Astrocyte of the cerebellum (primary cell): Measurements from ENCODE around the gene ANO7.
A peak's percentile ranks its signal among the peaks of the same experiment; 100 is the strongest.

ENCODE experiments used
- DNase-seq: peaks from one replicate; pipeline ENCODE4 v3.0.0-alpha.2; 2011; ENCODE audit warnings: low read depth
- H3K4me3 ChIP-seq: 2 replicates; pipeline ENCODE4 v1.5.1; 2011; ENCODE audit warnings: mild to moderate bottlenecking, low read depth, low read length, moderate library complexity
- in situ Hi-C: cut with HindIII; loops from 2 replicates; pipeline ENCODE4 v1.10.0; 2017; ENCODE audit warnings: low sequenced_read_pairs
- TF ChIP-seq, protein P1 (sequence below): IDR thresholded peaks from 2 replicates; pipeline ENCODE4 v1.5.1; 2012; ENCODE audit warnings: low read length, low read depth, moderate library complexity, mild to moderate bottlenecking; ENCODE audit errors: missing control alignments

The ANO7 gene

DNA sequence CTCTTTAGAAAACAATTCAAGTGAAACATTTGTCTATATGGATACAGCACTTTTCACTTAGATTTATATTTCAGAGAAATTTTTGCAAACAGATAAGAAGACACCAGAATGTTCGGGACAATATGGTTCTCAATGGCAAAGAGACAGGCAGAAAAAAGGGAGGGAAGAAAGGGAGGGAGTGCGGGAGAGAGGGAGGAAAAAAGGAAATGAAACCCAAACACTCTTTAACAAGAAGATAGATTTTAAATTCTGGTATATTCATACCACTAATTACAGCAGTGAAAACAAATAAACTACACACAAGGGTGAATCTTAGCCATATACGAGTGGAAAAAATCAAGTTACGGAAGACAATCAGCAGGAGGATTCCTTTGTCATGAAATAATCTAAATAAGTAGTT lies 42.2 kb upstream of the ANO7 start:
- in situ Hi-C loops = no loop called here

DNA sequence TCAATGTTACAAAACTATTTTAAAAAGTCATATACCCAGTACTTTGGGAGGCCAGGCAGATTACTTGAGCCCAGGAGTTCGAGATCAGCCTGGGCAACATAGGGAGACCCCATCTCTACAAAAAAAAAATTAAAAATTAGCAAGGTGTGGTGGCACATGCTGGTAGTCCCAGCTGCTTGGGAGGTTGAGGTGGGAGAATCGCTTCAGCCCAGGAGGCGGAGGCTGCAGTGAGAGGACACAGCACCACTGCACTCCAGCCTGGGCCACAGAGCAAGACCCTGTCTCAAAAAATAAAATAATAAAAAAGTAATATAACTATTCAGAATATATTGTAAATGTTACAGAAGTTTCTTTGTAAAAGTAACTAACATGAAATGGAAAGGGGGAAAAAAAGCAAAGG lies 41.1 kb upstream of the ANO7 start:
- no peak overlapping the region for H3K4me3 ChIP-seq
- DNase-seq = no peak
- in situ Hi-C loops = no loop called here
- TF ChIP-seq, protein P1, sequence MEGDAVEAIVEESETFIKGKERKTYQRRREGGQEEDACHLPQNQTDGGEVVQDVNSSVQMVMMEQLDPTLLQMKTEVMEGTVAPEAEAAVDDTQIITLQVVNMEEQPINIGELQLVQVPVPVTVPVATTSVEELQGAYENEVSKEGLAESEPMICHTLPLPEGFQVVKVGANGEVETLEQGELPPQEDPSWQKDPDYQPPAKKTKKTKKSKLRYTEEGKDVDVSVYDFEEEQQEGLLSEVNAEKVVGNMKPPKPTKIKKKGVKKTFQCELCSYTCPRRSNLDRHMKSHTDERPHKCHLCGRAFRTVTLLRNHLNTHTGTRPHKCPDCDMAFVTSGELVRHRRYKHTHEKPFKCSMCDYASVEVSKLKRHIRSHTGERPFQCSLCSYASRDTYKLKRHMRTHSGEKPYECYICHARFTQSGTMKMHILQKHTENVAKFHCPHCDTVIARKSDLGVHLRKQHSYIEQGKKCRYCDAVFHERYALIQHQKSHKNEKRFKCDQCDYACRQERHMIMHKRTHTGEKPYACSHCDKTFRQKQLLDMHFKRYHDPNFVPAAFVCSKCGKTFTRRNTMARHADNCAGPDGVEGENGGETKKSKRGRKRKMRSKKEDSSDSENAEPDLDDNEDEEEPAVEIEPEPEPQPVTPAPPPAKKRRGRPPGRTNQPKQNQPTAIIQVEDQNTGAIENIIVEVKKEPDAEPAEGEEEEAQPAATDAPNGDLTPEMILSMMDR = no peak

More for the DNA sequence above, 42.2 kb upstream of the ANO7 start:
- no peak overlapping the region for H3K4me3 ChIP-seq
- DNase-seq = no peak
- TF ChIP-seq, protein P1 = no peak

DNA sequence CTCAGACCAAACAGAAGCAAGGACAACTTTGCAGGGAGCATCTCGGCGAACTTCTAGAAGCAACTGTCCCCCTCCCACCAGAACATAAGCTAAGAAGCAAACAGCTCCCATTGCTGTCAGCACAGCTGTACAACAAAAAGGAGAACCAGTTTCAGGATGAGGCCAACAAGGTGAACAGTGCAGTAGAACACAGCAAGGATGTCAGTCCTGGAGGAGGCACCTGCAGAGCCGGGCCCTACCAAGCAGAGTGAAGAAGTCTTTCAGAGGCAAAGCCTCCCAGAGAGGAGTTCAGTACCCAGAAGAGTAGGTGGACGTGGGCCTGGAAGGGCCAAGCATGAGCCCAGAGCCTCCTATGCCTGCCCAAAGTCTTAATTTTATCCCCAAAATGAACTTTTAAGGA lies 40.2 kb upstream of the ANO7 start:
- DNase-seq = no peak
- TF ChIP-seq, protein P1 = no peak
- in situ Hi-C loops = no loop called here
- H3K4me3 ChIP-seq = peak overlapping the region; percentile 77

DNA sequence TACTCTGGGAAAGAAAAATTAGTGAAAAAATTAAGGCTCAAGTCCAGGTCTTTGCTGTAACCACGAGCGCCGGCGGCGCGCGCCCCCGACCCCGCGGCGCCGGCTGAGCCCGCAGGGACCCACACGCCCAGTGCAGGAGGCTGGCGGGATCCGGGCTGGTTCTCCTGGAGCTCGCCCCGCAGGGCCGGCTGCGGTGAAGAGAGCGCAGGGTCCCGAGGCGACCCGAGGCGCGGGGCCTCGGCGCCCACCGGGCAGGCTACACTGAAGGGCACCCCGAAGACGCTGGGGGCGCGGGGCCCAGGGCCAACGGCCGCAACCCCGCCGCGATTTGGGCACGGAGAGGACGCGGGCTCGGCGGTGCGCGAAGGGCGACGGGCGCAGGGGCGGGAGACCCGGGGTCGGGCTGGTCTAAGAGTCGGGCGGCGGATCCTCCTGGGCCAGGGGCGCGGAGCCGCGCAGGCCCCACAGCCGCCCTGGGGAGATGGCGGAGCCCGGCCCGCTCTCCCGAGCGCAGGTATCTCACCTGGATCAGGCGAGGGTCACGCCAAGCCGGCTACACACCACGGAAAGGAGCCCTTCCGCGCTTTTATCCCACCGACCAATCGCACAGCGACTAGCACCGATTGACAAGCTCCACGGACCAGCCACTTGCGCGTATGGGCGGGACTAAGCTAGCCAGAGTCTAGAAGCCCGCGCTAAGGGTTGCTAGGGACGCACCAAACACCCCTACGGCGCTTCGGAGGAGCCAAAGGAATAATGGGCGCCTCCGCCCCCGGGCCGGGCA lies 39.4 kb upstream of the ANO7 start, which contains the start of gene PASK:
PASK (minus strand) TSS at position 582 of the 784 bp plus-strand sequence. CDS start 6,440 bp downstream, outside the sequence.
- DNase-seq = peak; percentile 82
- TF ChIP-seq, protein P1 = peak; percentile 1
- in situ Hi-C loops = no loop called here
- H3K4me3 ChIP-seq = peak within 1 kb of the TSS; percentile 77

DNA sequence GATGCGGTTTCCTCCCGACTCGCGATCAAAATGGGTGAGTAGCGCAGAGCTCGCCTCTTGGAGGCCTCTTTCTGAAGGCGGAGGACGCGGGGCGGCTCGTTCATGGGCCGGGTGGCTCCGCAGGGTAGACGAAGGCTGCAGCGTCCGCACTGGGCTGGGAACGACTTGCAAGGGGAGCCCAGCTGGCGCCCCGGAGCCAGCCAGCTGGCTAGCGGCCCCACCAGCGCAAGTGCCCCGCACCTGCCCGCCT lies 38.9 kb upstream of the ANO7 start:
- in situ Hi-C loops = no loop called here
- TF ChIP-seq, protein P1 = no peak
- H3K4me3 ChIP-seq = peak overlapping the region; percentile 77
- DNase-seq = no peak

DNA sequence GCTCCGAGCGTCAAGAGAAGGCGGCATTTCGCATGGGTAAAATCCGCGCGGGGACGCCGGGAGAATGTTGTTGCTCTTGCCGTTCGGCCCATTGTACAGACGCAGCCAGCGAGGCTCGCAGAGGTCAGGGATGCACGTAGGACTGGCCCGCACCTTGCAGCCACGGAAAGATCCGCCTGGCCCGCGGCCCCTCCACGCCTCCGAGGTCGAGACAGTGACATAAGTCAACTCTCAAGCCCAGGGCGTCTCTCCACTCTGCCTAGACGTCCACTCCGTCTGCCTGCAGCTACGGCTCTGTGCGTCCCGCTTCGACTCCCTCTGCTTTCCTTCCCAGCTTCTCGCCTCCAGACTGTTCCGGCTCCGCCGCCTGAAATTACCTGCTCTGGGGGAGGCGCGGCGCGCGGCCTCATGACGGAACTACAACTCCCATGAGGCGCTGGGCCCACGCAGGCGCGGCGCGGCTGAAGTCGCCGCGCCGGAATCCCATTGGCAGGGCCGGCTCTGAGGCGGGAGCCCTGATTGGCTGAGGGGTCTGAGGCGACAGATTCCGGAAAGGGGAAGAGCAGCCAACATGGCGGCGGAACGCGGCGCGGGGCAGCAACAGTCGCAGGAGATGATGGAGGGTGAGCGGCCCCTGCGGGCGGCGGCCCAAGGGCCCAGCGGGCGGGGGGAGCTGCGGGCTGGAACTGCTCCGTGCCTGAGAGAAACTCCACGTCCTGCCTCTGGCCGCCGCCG lies 38.4 kb upstream of the ANO7 start, which contains the start of gene PPP1R7:
PPP1R7 (plus strand) TSS at position 543 of the 735 bp plus-strand sequence; CDS start at position 572, 29 bp downstream.
- peak; percentile 84 for DNase-seq
- in situ Hi-C loops = no loop called here
- H3K4me3 ChIP-seq = peak within 1 kb of the TSS; percentile 77
- TF ChIP-seq, protein P1 = no peak
